PC-3 (cell line): ENCODE measurements around the gene MAGI1. TPM values are rescaled to one million over a fixed set of nuclear protein-coding genes. Genes with fewer than 3 reads are reported as not detected.

Experiments
- ATAC-seq: fragments of 200-7000 bp; cut with Tn5 transposase; 2 replicates; pipeline ENCODE4 v1.9.1; 2020; ENCODE audit warnings: mild to moderate bottlenecking, moderate library complexity
- BruUV-seq: library from RNA; stranded (reverse); fragments of 400-500 nt; replicated peaks from 2 replicates; lab custom pipeline; 2021; lab: Mats Ljungman, UMichigan
- CTCF ChIA-PET: fragments of 300-600 bp; sonication (Branson Sonifier 250); formaldehyde crosslinking; loops from one replicate; lab custom pipeline; 2022; ENCODE audit warnings: antibody characterized with exemption; lab: Charles Lee
- POLR2A ChIA-PET: fragments of 300-600 bp; sonication (Branson Sonifier 250); formaldehyde crosslinking; loops from one replicate; lab custom pipeline; 2022; ENCODE audit warnings: antibody characterized with exemption; ENCODE audit not compliant: unreplicated experiment; lab: Charles Lee
- DNase-seq: peaks from one replicate; pipeline ENCODE4 v3.0.0-alpha.2; 2015
- H2AFZ ChIP-seq: fragments of 300-600 bp; sonication (generic); 2 replicates; pipeline ENCODE4 v1.6.0; 2016; ENCODE audit warnings: antibody characterized with exemption, low read length
- H3F3A ChIP-seq: fragments of 300-600 bp; sonication (generic); one replicate; pipeline ENCODE4 v1.6.0; 2017; ENCODE audit warnings: antibody characterized with exemption, low read length, control low read depth, mild to moderate bottlenecking; ENCODE audit not compliant: unreplicated experiment
- H3K27ac ChIP-seq: fragments of 300-600 bp; sonication (generic); 2 replicates; pipeline ENCODE4 v1.5.1; 2016; ENCODE audit warnings: mild to moderate bottlenecking, low read length
- H3K27me3 ChIP-seq: fragments of 300-600 bp; sonication (generic); 2 replicates; pipeline ENCODE4 v1.6.1; 2016; ENCODE audit warnings: low read length, mixed read lengths
- H3K36me3 ChIP-seq: fragments of 300-600 bp; sonication (generic); 2 replicates; pipeline ENCODE4 v1.6.1; 2016; ENCODE audit warnings: low read depth, mixed run types, low read length, mixed read lengths
- H3K4me1 ChIP-seq: fragments of 300-600 bp; sonication (generic); 2 replicates; pipeline ENCODE4 v1.5.1; 2016; ENCODE audit warnings: low read length; ENCODE audit not compliant: insufficient read depth
- H3K4me2 ChIP-seq: fragments of 300-600 bp; sonication (generic); 2 replicates; pipeline ENCODE4 v1.6.0; 2016; ENCODE audit warnings: low read length
- H3K4me3 ChIP-seq: fragments of 300-600 bp; sonication (generic); 2 replicates; pipeline ENCODE4 v1.5.1; 2016; ENCODE audit warnings: mild to moderate bottlenecking, low read length, mixed read lengths
- H3K79me2 ChIP-seq: fragments of 300-600 bp; sonication (generic); 2 replicates; pipeline ENCODE4 v1.6.1; 2017; ENCODE audit warnings: low read length, mixed read lengths
- H3K9ac ChIP-seq: fragments of 300-600 bp; sonication (generic); 2 replicates; pipeline ENCODE4 v1.6.0; 2016; ENCODE audit warnings: mild to moderate bottlenecking, low read length
- H3K9me2 ChIP-seq: fragments of 300-600 bp; sonication (generic); replicated peaks from 2 replicates; pipeline ENCODE4 v1.6.1; 2016; ENCODE audit warnings: mixed run types, low read length, mixed read lengths
- H3K9me3 ChIP-seq: fragments of 300-600 bp; sonication (generic); 2 replicates; pipeline ENCODE4 v1.6.1; 2016; ENCODE audit warnings: low read length, mixed read lengths
- H4K20me1 ChIP-seq: fragments of 300-600 bp; sonication (generic); 2 replicates; pipeline ENCODE4 v1.6.1; 2016; ENCODE audit warnings: low read length, mixed read lengths
- CTCF ChIP-seq: fragments of 300-600 bp; sonication (generic); conservative IDR thresholded peaks from 2 replicates; pipeline ENCODE4 v1.5.1; 2017; ENCODE audit warnings: antibody characterized with exemption, low read depth, mild to moderate bottlenecking, low read length
- EZH2 ChIP-seq: fragments of 300-600 bp; sonication (generic); IDR thresholded peaks from one replicate; pipeline ENCODE4 v1.6.1; 2017; ENCODE audit warnings: antibody characterized with exemption, mild to moderate bottlenecking, low read length; ENCODE audit not compliant: unreplicated experiment
- EZH2phosphoT487 ChIP-seq: fragments of 300-600 bp; sonication (generic); IDR thresholded peaks from 2 replicates; pipeline ENCODE4 v1.6.1; 2018; ENCODE audit warnings: mild to moderate bottlenecking, antibody characterized with exemption, low read length, borderline replicate concordance
- intact Hi-C: fragments of 100-400 bp; cut with micrococcal nuclease; formaldehyde crosslinking; loops from 2 replicates; pipeline ENCODE4 v1.9.0; 2023
- total RNA-seq: library from RNA; depleted of rRNA; stranded (reverse); fragments of >200 nt; gene quantifications from 2 replicates; pipeline ENCODE4 v1.2.3, GENCODE V29; 2014

MAGI1 gene
- total RNA-seq, 1 experiment from 2014 or later = 8.9 TPM

- Histone ChIP-seq H3K9ac (no peak overlapping the region), H3K27me3 (no peaks in the 10 kb centered on the region), H3K9me2 (no peaks in the 10 kb centered on the region), H3K27ac (no peak overlapping the region), H3K4me3 (no peak overlapping the region), H3K36me3 (no peaks in the 10 kb centered on the region), H2AFZ (no peak overlapping the region), H3F3A (no peaks in the 10 kb centered on the region), H3K9me3 (no peaks in the 10 kb centered on the region), H3K4me2 (no peak overlapping the region), H4K20me1 (no peaks in the 10 kb centered on the region), H3K4me1 (no peaks in the 10 kb centered on the region), H3K79me2 (no peaks in the 10 kb centered on the region)
- ChIA-PET POLR2A (no interaction called here), CTCF (no interaction called here)
- no TSS peak for BruUV-seq
- intact Hi-C loops = loop anchor here (10.0 kb wide), 1 partner anchor 125 kb away; no protein-coding TSS in a partner anchor
- TF ChIP-seq CTCF = no peak
- no peak for TF ChIP-seq EZH2
- no peak for ATAC-seq
- no peak for DNase-seq
These were observed 588.8 kb downstream of the MAGI1 start for GRCh38 chr3:65449841-65450428.

- H3K36me3 ChIP-seq = no peaks in the 10 kb centered on the region
- BruUV-seq = no TSS peak
- no peak overlapping the region for H3K27ac ChIP-seq
These were observed 590.6 kb downstream of the MAGI1 start for GRCh38 chr3:65448120-65448519.

More at GRCh38 chr3:65448120-65448519, 590.6 kb downstream of the MAGI1 start:
- no peaks in the 10 kb centered on the region for H4K20me1 ChIP-seq
- H3K4me3 ChIP-seq = no peak overlapping the region
- no peaks in the 10 kb centered on the region for H3K4me1 ChIP-seq
- intact Hi-C loops = loop anchor here (10.0 kb wide), 1 partner anchor 127 kb away; no protein-coding TSS in a partner anchor
- POLR2A ChIA-PET = no interaction called here
- CTCF ChIA-PET = no interaction called here
- no peaks in the 10 kb centered on the region for H3F3A ChIP-seq
- DNase-seq (no peak), ATAC-seq (no peak)
- TF ChIP-seq EZH2 (no peak), CTCF (no peak), EZH2phosphoT487 (no peak)
- H3K27me3 ChIP-seq = no peaks in the 10 kb centered on the region
- no peak overlapping the region for H3K4me2 ChIP-seq
- no peak overlapping the region for H3K9ac ChIP-seq
- H3K9me2 ChIP-seq = no peaks in the 10 kb centered on the region
- no peaks in the 10 kb centered on the region for H3K79me2 ChIP-seq
- H3K9me3 ChIP-seq = no peaks in the 10 kb centered on the region
- no peak overlapping the region for H2AFZ ChIP-seq
